Activated naive CD4-positive, alpha-beta T cell treated with anti-CD3 and anti-CD28 coated beads, Interleukin-2, amount 10 ng/mL, durations not matched to agents 7 days and 5 days (primary cell): ENCODE data around the gene TMC8.
A peak's percentile ranks its signal among the peaks of the same experiment; 100 is the strongest.

ENCODE experiments used
- CTCF ChIA-PET: fragments of 350-600 bp; sonication (Branson Sonifier 250); formaldehyde crosslinking; loops from one replicate; lab custom pipeline; 2021; ENCODE audit warnings: antibody characterized with exemption; lab: Charles Lee
- DNase-seq: peaks from one replicate; pipeline ENCODE4 v3.0.0-alpha.2; 2020
- H3K27ac Mint-ChIP-seq: one replicate; pipeline ENCODE4 v1.8.0; 2021; ENCODE audit warnings: mild to moderate bottlenecking, moderate library complexity, mixed read lengths
- H3K27me3 Mint-ChIP-seq: one replicate; pipeline ENCODE4 v1.8.0; 2021; ENCODE audit warnings: mild to moderate bottlenecking, mixed read lengths
- H3K36me3 Mint-ChIP-seq: one replicate; pipeline ENCODE4 v1.8.0; 2021; ENCODE audit warnings: mixed read lengths
- H3K4me1 Mint-ChIP-seq: one replicate; pipeline ENCODE4 v1.8.0; 2021; ENCODE audit warnings: mixed read lengths
- H3K4me3 Mint-ChIP-seq: one replicate; pipeline ENCODE4 v1.8.0; 2021; ENCODE audit warnings: mild to moderate bottlenecking, moderate library complexity, mixed read lengths
- H3K9me3 Mint-ChIP-seq: one replicate; pipeline ENCODE4 v1.8.0; 2021; ENCODE audit warnings: mixed read lengths

The TMC8 gene

DNA sequence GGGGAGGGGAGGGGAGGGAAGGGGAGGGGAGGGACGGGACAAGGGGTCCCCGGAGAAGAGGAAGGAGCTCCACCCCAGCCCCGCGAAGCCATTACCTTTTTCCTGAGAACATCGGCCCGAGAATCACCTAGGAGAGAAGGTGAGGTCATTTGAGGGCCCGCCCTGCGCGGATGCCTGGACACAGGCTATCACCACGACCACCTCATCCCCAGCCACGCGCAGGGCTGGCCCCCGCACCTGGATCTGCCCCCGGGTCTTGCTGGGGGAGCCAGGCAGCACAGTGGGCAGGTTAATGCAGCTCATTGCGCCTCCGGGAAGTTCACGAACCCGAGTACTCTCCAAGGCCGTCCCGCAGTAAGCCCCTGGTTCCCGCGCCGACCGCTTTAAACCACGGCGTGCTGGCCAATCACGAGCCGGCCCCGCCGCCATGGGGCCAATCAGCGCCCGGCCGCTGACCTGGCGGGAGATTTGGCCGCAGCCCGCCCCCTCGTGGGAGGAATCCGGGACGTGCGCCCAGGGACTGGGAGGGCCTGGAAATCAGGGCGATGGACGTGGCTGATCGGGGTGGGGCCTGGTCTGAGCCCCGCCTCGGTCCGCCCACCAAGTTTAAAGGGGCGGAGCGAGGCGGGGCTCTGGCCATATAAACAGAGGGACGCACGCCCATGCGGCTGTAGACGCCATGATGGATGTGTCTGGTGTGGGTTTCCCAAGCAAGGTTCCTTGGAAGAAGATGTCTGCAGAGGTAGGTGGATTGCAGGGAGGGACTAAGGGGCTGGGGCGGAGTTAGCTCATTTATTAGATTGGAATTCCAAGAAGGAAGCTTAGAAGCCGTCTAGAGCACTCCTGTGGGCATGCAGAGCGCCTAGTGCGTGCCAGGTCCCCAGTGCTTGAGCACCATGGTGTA, 56.4 kb downstream of the TMC8 start, which contains the start of the genes AFMID and TK1:
TSS of gene AFMID (plus strand) at position 671 of the 904 bp plus-strand sequence. CDS start at position 680, 9 bp downstream.
TSS of gene TK1 (minus strand) at position 361 of the 904 bp plus-strand sequence. CDS start at position 303, 58 bp downstream.
- peaks cover 54% of the 10 kb centered on the region for H3K4me1 Mint-ChIP-seq
- peak within 1 kb of the TSS; percentile 87 for H3K4me3 Mint-ChIP-seq
- peaks cover 23% of the 10 kb centered on the region for H3K36me3 Mint-ChIP-seq
- H3K27ac Mint-ChIP-seq: peak within 1 kb of the TSS; percentile 78
- CTCF ChIA-PET: interaction anchor here (1.3 to 2.1 kb wide), 3 partner anchors 10 to 52 kb away, joined by 4 to 9 read pairs (median 6); no protein-coding TSS in a partner anchor
- H3K9me3 Mint-ChIP-seq: no peaks in the 10 kb centered on the region
- H3K27me3 Mint-ChIP-seq: no peaks in the 10 kb centered on the region
- DNase-seq: peak; percentile 95
